Measurements from ENCODE around the gene TMPRSS9. TPM values are rescaled to one million over a fixed set of nuclear protein-coding genes. Genes with fewer than 3 reads are reported as not detected.

Gene TMPRSS9
- total and polyA plus RNA-seq, 10 donors = 0.70 to 4.3 (median 2.7) TPM

DNA sequence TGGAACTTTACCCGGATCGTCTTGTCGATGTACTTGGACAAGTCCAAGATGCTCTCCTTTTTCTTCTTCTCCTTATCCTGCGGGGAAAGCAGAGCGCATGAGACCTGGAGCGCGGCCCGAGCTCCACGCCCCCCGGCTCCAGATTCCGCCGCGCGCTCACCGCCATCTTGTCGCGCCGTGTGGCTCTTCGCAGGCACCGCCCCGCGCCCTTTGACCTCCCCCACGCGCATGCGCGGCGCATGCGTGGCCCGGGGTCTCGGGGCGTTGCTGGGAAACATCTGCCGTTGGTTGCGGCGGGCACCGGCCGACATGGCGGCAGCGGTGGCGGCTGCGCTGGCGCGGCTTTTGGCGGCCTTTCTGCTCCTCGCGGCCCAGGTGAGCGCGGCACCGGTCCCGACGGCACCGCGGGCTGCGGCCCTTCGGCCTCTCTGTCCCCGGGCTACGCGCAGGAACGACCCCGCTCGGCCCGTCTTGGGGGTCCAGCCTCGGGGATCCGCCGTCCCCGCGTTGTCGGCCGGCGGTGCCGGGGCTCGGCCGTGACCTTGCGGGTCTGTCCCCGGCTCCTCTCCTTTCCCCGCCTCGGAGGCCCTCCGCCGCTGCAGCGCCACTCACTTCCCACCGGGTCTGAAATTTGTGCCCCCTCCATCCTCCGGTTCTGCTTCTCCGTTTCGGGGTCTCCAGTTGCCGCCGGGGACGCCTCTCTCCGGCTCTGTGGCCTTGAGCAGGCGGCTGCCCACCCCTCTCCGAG lies 31.5 kb upstream of the TMPRSS9 start, which contains the start of the genes LSM7 and SPPL2B:
Gene LSM7 (minus strand): TSS at position 186 of the 748 bp plus-strand sequence. CDS start 20 bp downstream, at position 166.
Gene SPPL2B (plus strand): TSS at position 284 of the 748 bp plus-strand sequence. CDS start 26 bp downstream, at position 310.
- DNase-seq = peak; percentile 97
- intact Hi-C loops (cut with DNase I; ENCODE audit: low total_unique reads) = no loop called here
- Histone ChIP-seq H3K36me3 (peaks cover 0 to 35% (median 14%) of the 10 kb centered on the region in 6 donors), H3K4me3 (peak within 1 kb of the TSS; percentile 66 to 99 (median 94)), H3K9me3 (no peaks in the 10 kb centered on the region), H3K27ac (peak within 1 kb of the TSS; percentile 51 to 89 (median 82)), H3K27me3 (replicated peaks in 1 of 7) (no peaks in the 10 kb centered on the region), H3K4me1 (peaks cover 32 to 93% (median 85%) of the 10 kb centered on the region in 6 donors)
- WGBS, 5 donors = 0 to 1% (median 1%) methylated on average over 58 to 89 of the region's 89 CpGs
- TF ChIP-seq POLR2A (IDR thresholded peaks at IDR 0.05) = peak in 2 of 3 donors; percentile 74 to 88
- TF ChIP-seq POLR2AphosphoS5 (IDR thresholded peaks at IDR 0.05) = peak; percentile 96 to 98 (median 96)
- TF ChIP-seq, protein P1, sequence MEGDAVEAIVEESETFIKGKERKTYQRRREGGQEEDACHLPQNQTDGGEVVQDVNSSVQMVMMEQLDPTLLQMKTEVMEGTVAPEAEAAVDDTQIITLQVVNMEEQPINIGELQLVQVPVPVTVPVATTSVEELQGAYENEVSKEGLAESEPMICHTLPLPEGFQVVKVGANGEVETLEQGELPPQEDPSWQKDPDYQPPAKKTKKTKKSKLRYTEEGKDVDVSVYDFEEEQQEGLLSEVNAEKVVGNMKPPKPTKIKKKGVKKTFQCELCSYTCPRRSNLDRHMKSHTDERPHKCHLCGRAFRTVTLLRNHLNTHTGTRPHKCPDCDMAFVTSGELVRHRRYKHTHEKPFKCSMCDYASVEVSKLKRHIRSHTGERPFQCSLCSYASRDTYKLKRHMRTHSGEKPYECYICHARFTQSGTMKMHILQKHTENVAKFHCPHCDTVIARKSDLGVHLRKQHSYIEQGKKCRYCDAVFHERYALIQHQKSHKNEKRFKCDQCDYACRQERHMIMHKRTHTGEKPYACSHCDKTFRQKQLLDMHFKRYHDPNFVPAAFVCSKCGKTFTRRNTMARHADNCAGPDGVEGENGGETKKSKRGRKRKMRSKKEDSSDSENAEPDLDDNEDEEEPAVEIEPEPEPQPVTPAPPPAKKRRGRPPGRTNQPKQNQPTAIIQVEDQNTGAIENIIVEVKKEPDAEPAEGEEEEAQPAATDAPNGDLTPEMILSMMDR (IDR thresholded peaks at IDR 0.05 in 8 of 11, conservative IDR thresholded peaks at IDR 0.05 in 3 of 11) = peak in 3 of 11 experiments; percentile 12 to 16 (median 14)

DNA sequence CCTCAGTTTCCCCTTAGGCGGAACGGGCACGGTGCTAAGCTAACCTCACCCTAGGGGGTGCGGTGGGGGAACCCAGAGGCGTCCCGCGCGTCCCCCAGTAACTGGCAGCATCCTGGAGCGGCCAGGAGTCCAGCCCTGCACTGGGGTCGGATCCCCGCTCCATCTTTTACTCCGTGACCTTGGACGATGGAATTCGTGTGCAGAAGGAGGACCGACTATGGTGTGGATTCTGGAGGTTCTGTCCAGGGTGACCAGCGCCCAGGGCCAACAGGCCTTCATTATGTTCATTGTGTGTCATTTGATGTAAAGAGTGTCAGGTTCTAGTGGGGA lies 31.0 kb upstream of the TMPRSS9 start:
- no peaks in the 10 kb centered on the region for H3K27me3 ChIP-seq (replicated peaks in 1 of 7)
- DNase-seq = no peak
- H3K4me3 ChIP-seq = peak overlapping the region; percentile 66 to 99 (median 94)
- 3 to 14% (median 7%) methylated on average over 8 to 16 of the region's 16 CpGs for WGBS, 5 donors
- intact Hi-C loops (cut with DNase I; ENCODE audit: low total_unique reads) = no loop called here
- H3K36me3 ChIP-seq = peaks cover 0 to 29% (median 11%) of the 10 kb centered on the region in 6 donors
- H3K27ac ChIP-seq = peak overlapping the region in 6 of 8 donors; percentile 75 to 89 (median 85)
- TF ChIP-seq POLR2AphosphoS5 (IDR thresholded peaks at IDR 0.05) = no peak
- TF ChIP-seq, protein P1 (IDR thresholded peaks at IDR 0.05 in 8 of 11, conservative IDR thresholded peaks at IDR 0.05 in 3 of 11) = no peak
- TF ChIP-seq POLR2A (IDR thresholded peaks at IDR 0.05) = no peak
- H3K4me1 ChIP-seq = peaks cover 36 to 93% (median 88%) of the 10 kb centered on the region in 6 donors
- H3K9me3 ChIP-seq = no peaks in the 10 kb centered on the region

DNA sequence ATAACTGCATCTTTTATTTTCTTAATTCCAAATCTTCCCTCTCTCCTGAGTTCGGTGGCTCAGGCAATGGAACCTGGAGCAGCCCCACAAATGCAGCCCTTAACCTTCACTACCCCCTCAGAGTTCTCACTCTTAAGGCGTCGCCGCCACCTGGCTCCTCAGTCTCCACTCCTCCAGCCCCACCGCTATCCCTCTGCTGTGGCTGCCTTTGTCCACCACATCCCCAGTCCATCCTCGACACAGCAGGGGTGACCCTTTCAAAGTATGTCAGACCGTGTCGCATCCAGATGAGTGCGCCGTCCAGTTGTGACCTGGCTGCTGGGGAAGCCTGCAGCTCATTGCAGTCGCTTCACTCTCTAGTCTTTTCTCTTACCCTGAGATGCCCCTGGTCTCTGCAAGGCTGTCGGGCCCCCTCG lies 30.6 kb upstream of the TMPRSS9 start:
- H3K36me3 ChIP-seq = peaks cover 0 to 27% (median 7%) of the 10 kb centered on the region in 6 donors
- WGBS, 5 donors = 67 to 82% (median 79%) methylated on average over 13 of the region's 13 CpGs
- peak overlapping the region in 7 of 8 donors; percentile 66 to 99 (median 97) for H3K4me3 ChIP-seq
- TF ChIP-seq POLR2A (IDR thresholded peaks at IDR 0.05) (no peak), POLR2AphosphoS5 (IDR thresholded peaks at IDR 0.05) (no peak)
- TF ChIP-seq, protein P1 (IDR thresholded peaks at IDR 0.05 in 8 of 11, conservative IDR thresholded peaks at IDR 0.05 in 3 of 11) = no peak
- H3K27me3 ChIP-seq (replicated peaks in 1 of 7) = no peaks in the 10 kb centered on the region
- no peaks in the 10 kb centered on the region for H3K9me3 ChIP-seq
- intact Hi-C loops (cut with DNase I; ENCODE audit: low total_unique reads) = no loop called here
- peak overlapping the region in 2 of 8 donors; percentile 89 for H3K27ac ChIP-seq
- no peak for DNase-seq
- peaks cover 36 to 93% (median 87%) of the 10 kb centered on the region in 6 donors for H3K4me1 ChIP-seq

DNA sequence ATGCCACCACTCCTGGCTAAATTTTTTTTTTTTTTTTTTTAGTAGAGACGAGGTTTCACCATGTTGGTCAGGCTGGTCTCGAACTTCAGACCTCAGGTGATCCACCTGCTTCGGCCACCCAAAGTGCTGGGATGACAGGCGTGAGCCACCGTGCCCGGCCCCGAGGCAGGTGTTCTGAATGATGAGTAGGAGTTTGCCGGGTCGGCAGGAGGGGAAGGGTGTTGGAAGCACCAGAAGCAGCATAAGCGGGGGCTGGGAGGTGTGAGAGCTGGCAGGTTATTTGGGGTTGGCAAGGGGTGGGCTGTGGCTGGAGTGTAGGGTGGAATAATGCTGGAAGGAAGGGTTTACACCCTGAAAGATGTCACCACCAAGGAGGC lies 29.8 kb upstream of the TMPRSS9 start:
- no peak overlapping the region for H3K4me3 ChIP-seq
- peaks cover 0 to 24% (median 4%) of the 10 kb centered on the region in 6 donors for H3K36me3 ChIP-seq
- no peak for DNase-seq
- H3K27me3 ChIP-seq (replicated peaks in 1 of 7) = no peaks in the 10 kb centered on the region
- H3K9me3 ChIP-seq = no peaks in the 10 kb centered on the region
- WGBS, 5 donors = 78 to 89% (median 83%) methylated on average over 9 to 10 of the region's 10 CpGs
- H3K27ac ChIP-seq = peak overlapping the region in 2 of 8 donors; percentile 84 to 92
- intact Hi-C loops (cut with DNase I; ENCODE audit: low total_unique reads) = no loop called here
- peaks cover 36 to 90% (median 80%) of the 10 kb centered on the region in 6 donors for H3K4me1 ChIP-seq
- TF ChIP-seq, protein P1 (IDR thresholded peaks at IDR 0.05 in 8 of 11, conservative IDR thresholded peaks at IDR 0.05 in 3 of 11) = no peak
- TF ChIP-seq POLR2A (IDR thresholded peaks at IDR 0.05) = no peak
- no peak for TF ChIP-seq POLR2AphosphoS5 (IDR thresholded peaks at IDR 0.05)
